CD8-positive, alpha-beta memory T cell (primary cell): ENCODE results near the gene COL6A2. TPM values are rescaled to one million over a fixed set of nuclear protein-coding genes. Genes with fewer than 3 reads are reported as not detected.
A peak's percentile ranks its signal among the peaks of the same experiment; 100 is the strongest.

Experiments
- CTCF ChIA-PET: fragments of 350-600 bp; sonication (Branson Sonifier 250); formaldehyde crosslinking; loops from one replicate; lab custom pipeline; 2021; ENCODE audit warnings: antibody characterized with exemption; lab: Charles Lee
- POLR2A ChIA-PET: fragments of 350-600 bp; sonication (Branson Sonifier 250); formaldehyde crosslinking; loops from one replicate; lab custom pipeline; 2021; ENCODE audit warnings: antibody characterized with exemption; lab: Charles Lee
- DNase-seq, 5 donors: peaks; one replicate each; pipeline versions ENCODE4 v3.0.0 to v3.0.0-alpha.2; 2020 to 2022; ENCODE audit warnings: mixed read lengths in 1 of 5
- H3K27ac ChIP-seq: one replicate; pipeline ENCODE4 v1.7.0; 2013; ENCODE audit warnings: low read depth, mild to moderate bottlenecking, low read length, moderate library complexity
- H3K27me3 ChIP-seq: 2 replicates; pipeline ENCODE4 v1.7.0; 2013; ENCODE audit warnings: low read length, mild to moderate bottlenecking; ENCODE audit not compliant: insufficient read depth, poor library complexity, severe bottlenecking
- H3K36me3 ChIP-seq: 2 replicates; pipeline ENCODE4 v1.7.0; 2013; ENCODE audit warnings: mild to moderate bottlenecking, low read length, moderate library complexity; ENCODE audit not compliant: insufficient read depth
- H3K4me1 ChIP-seq: 2 replicates; pipeline ENCODE4 v1.7.0; 2013; ENCODE audit warnings: mild to moderate bottlenecking, low read length, moderate library complexity; ENCODE audit not compliant: insufficient read depth
- H3K4me3 ChIP-seq: 2 replicates; pipeline ENCODE4 v1.7.0; 2013; ENCODE audit warnings: mild to moderate bottlenecking, low read length
- H3K9me3 ChIP-seq: 2 replicates; pipeline ENCODE4 v1.7.0; 2013; ENCODE audit warnings: mild to moderate bottlenecking, low read length
- H3K27ac Mint-ChIP-seq, 8 donors: one replicate each; pipeline ENCODE4 v1.8.0; 2020 to 2021; ENCODE audit warnings: mixed read lengths in 8 of 8, mild to moderate bottlenecking in 6 of 8, inconsistent platforms in 3 of 8, moderate library complexity in 3 of 8
- H3K27me3 Mint-ChIP-seq, 2 donors: one replicate each; pipeline ENCODE4 v1.8.0; 2020 to 2021; ENCODE audit warnings: mixed read lengths in 2 of 2, mild to moderate bottlenecking in 1 of 2, moderate library complexity in 1 of 2
- H3K36me3 Mint-ChIP-seq, 3 donors: one replicate each; pipeline ENCODE4 v1.8.0; 2020 to 2021; ENCODE audit warnings: mixed read lengths in 3 of 3, inconsistent platforms in 1 of 3, mild to moderate bottlenecking in 1 of 3
- H3K4me1 Mint-ChIP-seq, 3 donors: one replicate each; pipeline ENCODE4 v1.8.0; 2020 to 2021; ENCODE audit warnings: mixed read lengths in 3 of 3, inconsistent platforms in 1 of 3, mild to moderate bottlenecking in 1 of 3
- H3K4me3 Mint-ChIP-seq, 7 donors: one replicate each; pipeline ENCODE4 v1.8.0; 2020 to 2021; ENCODE audit warnings: mixed read lengths in 7 of 7, mild to moderate bottlenecking in 6 of 7, moderate library complexity in 4 of 7, inconsistent platforms in 2 of 7
- H3K9me3 Mint-ChIP-seq, 5 donors: one replicate each; pipeline ENCODE4 v1.8.0; 2020 to 2022; ENCODE audit warnings: mixed read lengths in 5 of 5, mild to moderate bottlenecking in 3 of 5, moderate library complexity in 2 of 5, inconsistent platforms in 1 of 5
- polyA plus RNA-seq: library from polyadenylated mRNA; unstranded; fragments of 300-500 nt; fragmentation: Illumina TruSeq; gene quantifications from one replicate; pipeline ENCODE4 v1.2.3, GENCODE V29; 2021
- total RNA-seq, 2 experiments: library from RNA; stranded (reverse); gene quantifications; one replicate each; pipeline ENCODE4 v1.2.3, GENCODE V29; 2021

COL6A2 gene
- total and polyA plus RNA-seq, 3 experiments from 2014 or later: 17.4 to 25.1 (median 22.8) TPM

DNA sequence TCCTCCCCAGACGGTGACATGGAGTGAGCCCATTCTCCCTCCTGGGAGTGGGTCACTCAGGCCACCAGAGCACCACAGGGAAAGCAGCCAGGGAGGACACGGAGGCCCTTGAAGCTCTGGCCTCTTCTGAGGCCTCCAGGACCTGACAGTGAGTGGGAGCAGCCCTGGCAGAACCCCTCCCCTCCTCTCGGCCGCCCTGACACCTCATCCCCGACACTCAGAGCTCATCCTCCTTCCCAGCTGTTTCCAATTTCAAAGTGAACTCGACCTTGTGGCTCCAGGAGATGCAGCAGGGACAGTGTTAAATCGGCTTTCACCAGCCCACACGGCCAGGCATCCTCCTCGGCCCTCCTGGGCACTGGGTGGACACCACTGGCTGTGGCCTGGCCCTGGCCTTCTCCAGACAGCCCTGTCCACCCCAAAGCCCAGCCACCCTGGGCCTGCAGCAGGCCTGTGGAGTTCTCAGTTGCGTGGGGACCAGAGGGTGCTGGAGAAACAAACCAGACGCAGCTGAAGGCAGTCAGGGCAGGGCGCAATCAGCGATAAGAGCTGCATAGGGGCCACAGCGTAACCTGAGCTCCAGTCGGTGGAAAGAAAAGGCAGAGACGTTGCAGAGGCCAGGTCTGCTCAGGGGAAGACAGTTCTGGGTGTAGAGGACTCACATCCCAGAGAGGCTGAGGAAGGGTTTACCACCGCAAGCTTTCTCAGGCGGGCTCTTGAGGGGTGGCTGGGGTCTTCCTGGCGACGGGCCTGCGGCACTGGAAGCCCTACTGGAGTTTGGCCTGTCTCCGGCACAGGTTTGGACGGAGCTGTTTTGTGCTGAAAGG, 30.4 kb downstream of the COL6A2 start:
- no peaks in the 10 kb centered on the region for H3K4me1 ChIP-seq
- H3K9me3 ChIP-seq: no peaks in the 10 kb centered on the region
- peaks cover 0 to 3% (median 0%) of the 10 kb centered on the region in 3 donors for H3K36me3 Mint-ChIP-seq
- CTCF ChIA-PET: no interaction called here
- DNase-seq: peak in 1 of 5 donors; percentile 39
- no peak overlapping the region for H3K27ac ChIP-seq
- POLR2A ChIA-PET: no interaction called here
- no peaks in the 10 kb centered on the region for H3K27me3 Mint-ChIP-seq
- H3K4me3 ChIP-seq: no peak overlapping the region
- peak overlapping the region in 1 of 8 donors; percentile 21 for H3K27ac Mint-ChIP-seq
- H3K27me3 ChIP-seq: no peaks in the 10 kb centered on the region
- no peaks in the 10 kb centered on the region for H3K4me1 Mint-ChIP-seq
- no peaks in the 10 kb centered on the region for H3K36me3 ChIP-seq
- H3K4me3 Mint-ChIP-seq: no peak overlapping the region
- H3K9me3 Mint-ChIP-seq: no peaks in the 10 kb centered on the region

- Mint-ChIP-seq H3K36me3 (peaks cover 0 to 3% (median 0%) of the 10 kb centered on the region in 3 donors), H3K4me3 (no peak overlapping the region), H3K27ac (peak overlapping the region in 1 of 8 donors; percentile 54), H3K4me1 (no peaks in the 10 kb centered on the region), H3K9me3 (no peaks in the 10 kb centered on the region), H3K27me3 (no peaks in the 10 kb centered on the region)
- Histone ChIP-seq H3K4me3 (no peak overlapping the region), H3K27ac (no peak overlapping the region), H3K9me3 (no peaks in the 10 kb centered on the region), H3K27me3 (no peaks in the 10 kb centered on the region), H3K4me1 (no peaks in the 10 kb centered on the region), H3K36me3 (no peaks in the 10 kb centered on the region)
- POLR2A ChIA-PET: no interaction called here
- CTCF ChIA-PET: no interaction called here
- peak in 1 of 5 donors; percentile 29 for DNase-seq
Measured at GRCh38 chr21:46128933-46129571, 31.1 kb downstream of the COL6A2 start.

GRCh38 chr21:46129846-46130651, 32.1 kb downstream of the COL6A2 start:
- Mint-ChIP-seq H3K36me3 (peaks cover 0 to 1% (median 0%) of the 10 kb centered on the region in 3 donors), H3K27ac (no peak overlapping the region), H3K27me3 (no peaks in the 10 kb centered on the region), H3K4me3 (no peak overlapping the region), H3K9me3 (no peaks in the 10 kb centered on the region), H3K4me1 (no peaks in the 10 kb centered on the region)
- H3K4me3 ChIP-seq: no peak overlapping the region
- H3K27me3 ChIP-seq: no peaks in the 10 kb centered on the region
- ChIA-PET POLR2A (no interaction called here), CTCF (interaction anchor here (0.6 kb wide), 1 partner anchor 127 kb away, joined by 3 read pairs; no protein-coding TSS in a partner anchor)
- no peaks in the 10 kb centered on the region for H3K4me1 ChIP-seq
- H3K9me3 ChIP-seq: no peaks in the 10 kb centered on the region
- H3K27ac ChIP-seq: no peak overlapping the region
- no peaks in the 10 kb centered on the region for H3K36me3 ChIP-seq
- DNase-seq: peak in 1 of 5 donors; percentile 39

- Mint-ChIP-seq H3K27me3 (peaks cover 0 to 3% of the 10 kb centered on the region in 2 donors), H3K4me3 (no peak overlapping the region), H3K4me1 (no peaks in the 10 kb centered on the region), H3K9me3 (no peaks in the 10 kb centered on the region), H3K27ac (no peak overlapping the region), H3K36me3 (peaks cover 0 to 1% (median 0%) of the 10 kb centered on the region in 3 donors)
- H3K36me3 ChIP-seq: no peaks in the 10 kb centered on the region
- H3K4me3 ChIP-seq: no peak overlapping the region
- no peaks in the 10 kb centered on the region for H3K9me3 ChIP-seq
- DNase-seq: peak in 1 of 5 donors; percentile 43
- H3K27ac ChIP-seq: no peak overlapping the region
- H3K4me1 ChIP-seq: no peaks in the 10 kb centered on the region
- H3K27me3 ChIP-seq: no peaks in the 10 kb centered on the region
- POLR2A ChIA-PET: no interaction called here
- CTCF ChIA-PET: no interaction called here
Measured at GRCh38 chr21:46130831-46131587, 33.1 kb downstream of the COL6A2 start.

GRCh38 chr21:46131588-46131837, 33.6 kb downstream of the COL6A2 start:
- ChIA-PET POLR2A (no interaction called here), CTCF (no interaction called here)
- H3K4me1 ChIP-seq: no peaks in the 10 kb centered on the region
- no peak overlapping the region for H3K27ac Mint-ChIP-seq
- H3K9me3 ChIP-seq: no peaks in the 10 kb centered on the region
- peaks cover 0 to 4% of the 10 kb centered on the region in 2 donors for H3K27me3 Mint-ChIP-seq
- no peak for DNase-seq
- H3K27me3 ChIP-seq: no peaks in the 10 kb centered on the region
- peaks cover 0 to 1% (median 0%) of the 10 kb centered on the region in 3 donors for H3K36me3 Mint-ChIP-seq
- no peaks in the 10 kb centered on the region for H3K4me1 Mint-ChIP-seq
- H3K27ac ChIP-seq: no peak overlapping the region
- no peak overlapping the region for H3K4me3 ChIP-seq
- no peaks in the 10 kb centered on the region for H3K9me3 Mint-ChIP-seq
- no peak overlapping the region for H3K4me3 Mint-ChIP-seq
- no peaks in the 10 kb centered on the region for H3K36me3 ChIP-seq

- DNase-seq: no peak
Measured at GRCh38 chr21:46131838-46132651, 34.1 kb downstream of the COL6A2 start.

GRCh38 chr21:46135782-46136395, 38.0 kb downstream of the COL6A2 start:
- no peaks in the 10 kb centered on the region for H3K9me3 Mint-ChIP-seq
- CTCF ChIA-PET: no interaction called here

More at GRCh38 chr21:46131838-46132651, 34.1 kb downstream of the COL6A2 start:
- Histone ChIP-seq H3K9me3 (no peaks in the 10 kb centered on the region), H3K36me3 (no peaks in the 10 kb centered on the region), H3K4me3 (no peak overlapping the region), H3K27ac (no peak overlapping the region), H3K27me3 (no peaks in the 10 kb centered on the region), H3K4me1 (no peaks in the 10 kb centered on the region)
- H3K36me3 Mint-ChIP-seq: peaks cover 0 to 1% (median 0%) of the 10 kb centered on the region in 3 donors
- ChIA-PET CTCF (no interaction called here), POLR2A (no interaction called here)
- H3K27ac Mint-ChIP-seq: no peak overlapping the region
- H3K9me3 Mint-ChIP-seq: no peaks in the 10 kb centered on the region
- H3K4me1 Mint-ChIP-seq: no peaks in the 10 kb centered on the region
- H3K4me3 Mint-ChIP-seq: no peak overlapping the region
- H3K27me3 Mint-ChIP-seq: peaks cover 0 to 4% of the 10 kb centered on the region in 2 donors

More at GRCh38 chr21:46135782-46136395, 38.0 kb downstream of the COL6A2 start:
- no peak overlapping the region for H3K4me3 Mint-ChIP-seq
- H3K4me3 ChIP-seq: no peak overlapping the region
- DNase-seq: no peak
- no peaks in the 10 kb centered on the region for H3K36me3 Mint-ChIP-seq
- H3K27ac Mint-ChIP-seq: no peak overlapping the region
- H3K4me1 Mint-ChIP-seq: no peaks in the 10 kb centered on the region
- POLR2A ChIA-PET: no interaction called here
- H3K27me3 ChIP-seq: no peaks in the 10 kb centered on the region
- H3K9me3 ChIP-seq: no peaks in the 10 kb centered on the region
- H3K4me1 ChIP-seq: no peaks in the 10 kb centered on the region
- peaks cover 9 to 11% of the 10 kb centered on the region in 2 donors for H3K27me3 Mint-ChIP-seq
- no peaks in the 10 kb centered on the region for H3K36me3 ChIP-seq
- H3K27ac ChIP-seq: no peak overlapping the region
